GM12891 (cell line): ENCODE data around the gene CD248.

Source experiments
- POLR2A ChIP-seq: IDR thresholded peaks from 2 replicates; pipeline ENCODE4 v1.6.1; 2011; ENCODE audit warnings: low read depth, low read length, control low read depth
- POLR2AphosphoS5 ChIP-seq: IDR thresholded peaks from 2 replicates; pipeline ENCODE4 v1.6.1; 2011; ENCODE audit warnings: low read depth, low read length, control low read depth

DNA sequence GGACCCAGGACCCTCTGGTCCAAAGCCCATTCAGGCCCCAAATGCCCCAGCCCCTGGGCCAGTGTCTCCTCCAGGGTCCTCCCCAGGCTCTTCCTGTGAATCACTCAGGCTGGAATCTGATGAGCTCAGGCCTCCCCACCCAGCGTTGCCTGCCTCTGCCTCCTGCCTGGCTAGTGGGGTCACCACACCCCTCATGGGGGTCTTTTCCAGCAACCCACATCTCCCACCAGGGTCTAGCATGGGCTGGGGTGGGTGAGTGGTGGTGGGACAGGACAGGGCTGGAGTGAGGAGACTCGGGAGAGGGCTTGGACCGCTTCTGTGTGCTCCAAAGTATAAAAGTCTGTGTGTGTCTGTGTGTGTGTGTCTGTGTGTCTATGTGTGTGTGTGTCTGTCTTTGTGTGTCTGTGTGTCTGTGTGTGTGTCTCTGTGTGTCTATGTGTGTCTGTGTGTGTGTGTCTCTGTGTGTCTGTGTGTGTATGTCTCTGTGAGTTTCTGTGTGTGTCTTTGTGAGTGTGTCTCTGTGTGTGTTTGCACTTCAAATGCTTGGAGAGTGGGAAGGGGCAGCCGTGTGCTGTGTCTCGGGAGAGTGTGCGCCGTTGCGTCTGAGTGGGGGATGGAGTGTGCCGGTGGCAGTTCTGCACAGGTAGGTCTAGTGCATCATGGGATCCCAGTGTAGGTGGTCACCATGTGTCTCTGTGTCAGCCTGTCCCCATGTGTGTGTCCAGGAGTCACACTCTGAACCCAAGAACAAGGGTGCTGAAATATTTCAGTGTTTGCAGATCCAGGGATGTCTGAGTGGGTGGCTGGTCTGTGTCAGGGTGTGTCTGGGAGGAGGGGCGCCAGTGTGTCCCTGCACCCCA is 10.6 kb upstream of the CD248 start:
- TF ChIP-seq POLR2A (no peak), POLR2AphosphoS5 (no peak)
